ENCODE data around the gene GRIN3B.
"Not testable (repeated sequence)": the region's sequence is repeated elsewhere in the genome, so short reads cannot be mapped to it uniquely, and the experiment has no call there.

Gene GRIN3B, protein sequence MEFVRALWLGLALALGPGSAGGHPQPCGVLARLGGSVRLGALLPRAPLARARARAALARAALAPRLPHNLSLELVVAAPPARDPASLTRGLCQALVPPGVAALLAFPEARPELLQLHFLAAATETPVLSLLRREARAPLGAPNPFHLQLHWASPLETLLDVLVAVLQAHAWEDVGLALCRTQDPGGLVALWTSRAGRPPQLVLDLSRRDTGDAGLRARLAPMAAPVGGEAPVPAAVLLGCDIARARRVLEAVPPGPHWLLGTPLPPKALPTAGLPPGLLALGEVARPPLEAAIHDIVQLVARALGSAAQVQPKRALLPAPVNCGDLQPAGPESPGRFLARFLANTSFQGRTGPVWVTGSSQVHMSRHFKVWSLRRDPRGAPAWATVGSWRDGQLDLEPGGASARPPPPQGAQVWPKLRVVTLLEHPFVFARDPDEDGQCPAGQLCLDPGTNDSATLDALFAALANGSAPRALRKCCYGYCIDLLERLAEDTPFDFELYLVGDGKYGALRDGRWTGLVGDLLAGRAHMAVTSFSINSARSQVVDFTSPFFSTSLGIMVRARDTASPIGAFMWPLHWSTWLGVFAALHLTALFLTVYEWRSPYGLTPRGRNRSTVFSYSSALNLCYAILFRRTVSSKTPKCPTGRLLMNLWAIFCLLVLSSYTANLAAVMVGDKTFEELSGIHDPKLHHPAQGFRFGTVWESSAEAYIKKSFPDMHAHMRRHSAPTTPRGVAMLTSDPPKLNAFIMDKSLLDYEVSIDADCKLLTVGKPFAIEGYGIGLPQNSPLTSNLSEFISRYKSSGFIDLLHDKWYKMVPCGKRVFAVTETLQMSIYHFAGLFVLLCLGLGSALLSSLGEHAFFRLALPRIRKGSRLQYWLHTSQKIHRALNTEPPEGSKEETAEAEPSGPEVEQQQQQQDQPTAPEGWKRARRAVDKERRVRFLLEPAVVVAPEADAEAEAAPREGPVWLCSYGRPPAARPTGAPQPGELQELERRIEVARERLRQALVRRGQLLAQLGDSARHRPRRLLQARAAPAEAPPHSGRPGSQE

DNA sequence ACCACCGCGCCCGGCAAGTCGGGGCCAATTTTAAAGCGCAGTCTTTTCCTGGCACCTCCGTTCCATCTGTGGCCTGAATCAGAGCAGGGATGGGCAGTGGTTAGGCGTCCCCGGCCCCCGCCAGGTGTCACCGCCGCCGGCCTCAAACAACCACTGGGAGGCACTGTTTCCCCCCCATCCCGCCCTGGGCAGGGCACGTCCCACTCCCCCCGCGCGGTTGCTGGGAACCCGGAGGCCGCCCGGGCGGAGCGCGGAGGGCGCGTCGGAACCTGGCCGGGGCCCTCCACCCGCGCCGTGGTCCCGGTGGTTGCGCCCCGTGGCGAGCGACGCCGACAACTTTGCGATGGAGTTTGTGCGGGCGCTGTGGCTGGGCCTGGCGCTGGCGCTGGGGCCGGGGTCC lies at the start of gene GRIN3B:
TSS of gene GRIN3B (plus strand) at position 325 of the 400 bp plus-strand sequence. CDS start at position 344, 19 bp downstream.
- peak; percentile 50 for DNase-seq (ENCODE audit: low read depth)

DNA sequence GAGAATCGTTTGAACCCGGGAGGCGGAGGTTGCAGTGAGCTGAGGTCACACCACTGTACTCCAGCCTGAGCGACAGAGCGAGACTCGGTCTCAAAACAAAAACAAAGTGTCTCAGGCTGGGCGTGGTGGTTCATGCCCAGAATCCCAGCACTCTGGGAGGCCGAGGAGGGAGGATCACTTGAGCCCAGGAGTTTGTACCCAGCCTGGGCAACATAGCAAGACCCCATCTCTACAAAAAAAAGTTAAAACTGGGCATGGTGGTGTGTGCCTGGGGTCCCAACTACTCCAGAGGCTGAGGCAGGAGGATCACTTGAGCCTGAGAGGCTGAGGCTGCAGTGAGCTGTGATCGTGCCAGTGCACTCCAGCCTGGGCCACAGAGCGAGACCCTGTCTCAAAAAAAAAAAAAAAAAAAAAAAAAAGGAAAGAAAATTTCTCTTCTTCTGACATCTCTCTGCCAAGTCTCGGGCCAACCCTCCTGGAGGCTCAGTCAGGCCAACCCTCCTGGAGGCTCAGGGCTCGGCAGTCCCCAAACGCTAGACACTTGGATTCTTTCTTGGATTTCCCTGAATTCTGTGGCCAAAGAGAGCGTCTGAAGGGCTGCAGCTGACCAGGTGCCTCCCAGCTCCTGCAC lies 48.1 kb upstream of the GRIN3B start:
- no peak for DNase-seq (ENCODE audit: low read depth)

DNA sequence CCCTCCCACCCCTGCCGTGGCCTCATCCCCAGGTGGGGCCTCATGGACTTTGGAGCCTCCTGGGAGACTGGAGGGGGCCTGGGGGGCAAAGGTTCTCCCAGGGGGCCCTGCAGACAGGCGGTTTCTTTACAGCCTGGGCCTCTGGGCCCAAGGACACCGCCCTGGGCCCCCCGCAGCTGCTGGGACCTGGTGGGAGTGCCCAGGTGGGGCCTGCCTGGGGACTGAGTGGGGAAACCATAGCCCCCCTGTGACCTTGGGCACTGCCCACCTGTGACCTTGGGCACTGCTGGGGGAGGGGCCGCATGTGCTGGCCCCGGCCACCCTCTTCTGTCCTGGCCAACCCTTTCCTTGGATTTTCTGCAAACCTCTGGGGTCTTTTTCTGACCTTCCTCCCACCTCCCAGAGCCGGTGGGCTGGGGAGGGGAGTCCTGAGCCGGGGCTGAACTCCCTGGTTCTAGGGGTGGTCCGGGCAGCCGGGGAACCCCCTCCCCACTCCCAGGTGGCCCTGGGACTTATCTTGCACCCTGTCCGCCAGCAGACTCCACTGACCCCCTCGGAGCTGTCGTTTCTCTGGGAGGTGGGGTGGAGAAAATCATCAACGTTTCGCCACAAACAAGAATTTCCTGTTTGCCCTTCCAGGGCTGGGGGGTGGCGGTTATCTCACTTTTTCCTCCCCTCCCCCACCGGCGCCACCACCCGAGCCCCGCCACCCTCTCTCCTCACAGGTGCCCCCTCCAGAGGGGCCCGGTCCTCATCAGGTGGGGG lies 47.4 kb upstream of the GRIN3B start:
- DNase-seq (ENCODE audit: low read depth) = no peak

DNA sequence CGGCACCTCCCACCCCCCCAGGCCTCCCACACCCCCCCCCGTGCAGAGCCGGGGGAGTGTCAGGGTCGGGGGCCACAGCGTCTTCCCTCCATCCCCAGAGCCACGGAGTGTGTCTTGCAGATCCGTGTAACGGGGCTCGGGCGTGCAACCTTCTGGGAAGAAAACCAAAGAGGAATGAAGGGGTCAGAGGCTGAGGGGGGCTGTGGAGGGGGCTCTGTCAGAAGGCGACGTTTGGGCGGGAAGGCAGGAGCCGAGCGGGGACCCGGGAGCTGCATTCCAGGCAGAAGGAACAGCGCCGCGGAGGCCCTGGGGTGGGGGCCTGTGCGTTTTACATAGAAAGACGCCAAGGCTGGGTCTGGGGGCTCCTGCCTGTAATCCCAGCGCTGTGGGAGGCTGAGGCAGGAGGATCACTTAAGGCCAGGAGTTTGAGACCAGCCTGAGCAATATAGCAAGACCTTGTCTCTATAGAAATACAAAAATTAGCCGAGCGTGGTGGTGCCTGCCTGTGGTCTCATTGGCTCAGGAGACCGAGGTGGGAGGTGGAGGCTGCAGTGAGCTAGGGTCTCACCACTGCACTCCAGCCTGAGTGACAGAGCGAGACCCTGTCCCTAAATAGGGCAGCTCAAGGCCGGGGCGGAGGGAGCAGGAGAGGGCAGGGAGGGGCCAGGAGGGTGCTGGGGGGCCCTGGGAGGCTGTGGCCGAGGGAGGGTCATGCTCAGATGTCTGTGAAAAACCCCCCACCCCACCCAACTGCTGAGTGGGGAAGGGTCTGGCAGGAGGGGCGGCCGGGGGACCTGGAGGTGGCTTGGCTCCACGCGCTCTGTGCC lies 46.6 kb upstream of the GRIN3B start:
- DNase-seq (ENCODE audit: low read depth) = no peak

DNA sequence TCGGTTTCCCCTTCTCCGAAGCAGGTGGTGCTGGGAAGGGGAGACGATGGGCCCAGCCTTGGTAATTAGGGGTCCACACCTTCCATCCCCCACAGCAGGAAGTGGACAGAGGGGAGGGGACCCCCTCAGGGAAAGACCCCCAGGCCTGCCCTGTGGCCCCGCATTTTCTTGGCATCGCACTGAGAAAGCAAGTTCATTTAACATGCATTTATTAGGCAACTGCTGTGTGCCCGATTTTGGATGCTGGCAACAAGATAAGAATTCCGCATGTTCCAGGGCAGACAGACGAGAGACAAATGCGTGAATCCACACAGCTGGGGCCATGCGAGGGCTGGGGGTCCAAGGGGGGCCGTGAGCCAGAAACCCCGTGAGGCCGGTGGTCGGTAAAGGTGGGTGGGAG lies 45.9 kb upstream of the GRIN3B start:
- no peak for DNase-seq (ENCODE audit: low read depth)

DNA sequence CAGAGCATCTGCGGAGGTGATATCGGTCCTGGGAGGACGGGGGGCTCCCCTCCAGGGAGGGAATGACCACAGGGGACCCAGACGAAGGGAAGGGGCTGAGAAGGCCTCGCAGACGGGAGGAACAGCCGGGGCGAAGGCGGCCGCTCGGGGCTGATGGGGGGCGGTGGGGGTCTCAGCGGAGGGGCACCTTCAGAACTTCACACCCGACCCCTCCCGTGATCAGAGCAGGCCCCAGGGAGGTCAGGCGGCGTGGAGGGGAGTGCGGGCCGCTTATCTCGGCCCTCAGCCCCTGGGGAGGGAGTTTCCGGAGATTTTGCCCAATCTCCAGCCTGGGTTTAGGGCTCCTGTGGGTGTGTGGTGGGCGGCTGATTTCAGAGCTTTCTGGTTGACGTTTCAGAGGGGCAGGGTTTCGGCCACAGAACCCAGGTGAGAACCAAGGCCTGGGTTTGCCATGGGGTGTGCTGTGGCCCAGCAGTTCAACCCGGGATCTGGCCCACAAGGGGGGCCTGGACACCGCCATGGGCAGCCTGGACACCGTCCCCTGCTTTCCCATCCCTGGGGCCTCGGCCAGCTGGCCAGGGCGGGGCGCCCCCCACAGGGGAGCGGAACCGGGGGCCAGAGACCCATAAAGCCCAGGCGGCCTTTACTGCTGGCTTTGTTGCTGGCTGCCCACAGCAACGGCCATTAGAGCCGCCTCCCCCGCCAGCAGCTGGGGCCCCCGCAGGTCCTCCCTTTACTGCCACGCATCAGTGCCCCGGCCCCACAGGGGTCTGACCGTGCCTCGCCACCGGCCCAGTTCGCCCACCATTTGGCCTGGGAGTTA lies 45.3 kb upstream of the GRIN3B start:
- no peak for DNase-seq (ENCODE audit: low read depth)

DNA sequence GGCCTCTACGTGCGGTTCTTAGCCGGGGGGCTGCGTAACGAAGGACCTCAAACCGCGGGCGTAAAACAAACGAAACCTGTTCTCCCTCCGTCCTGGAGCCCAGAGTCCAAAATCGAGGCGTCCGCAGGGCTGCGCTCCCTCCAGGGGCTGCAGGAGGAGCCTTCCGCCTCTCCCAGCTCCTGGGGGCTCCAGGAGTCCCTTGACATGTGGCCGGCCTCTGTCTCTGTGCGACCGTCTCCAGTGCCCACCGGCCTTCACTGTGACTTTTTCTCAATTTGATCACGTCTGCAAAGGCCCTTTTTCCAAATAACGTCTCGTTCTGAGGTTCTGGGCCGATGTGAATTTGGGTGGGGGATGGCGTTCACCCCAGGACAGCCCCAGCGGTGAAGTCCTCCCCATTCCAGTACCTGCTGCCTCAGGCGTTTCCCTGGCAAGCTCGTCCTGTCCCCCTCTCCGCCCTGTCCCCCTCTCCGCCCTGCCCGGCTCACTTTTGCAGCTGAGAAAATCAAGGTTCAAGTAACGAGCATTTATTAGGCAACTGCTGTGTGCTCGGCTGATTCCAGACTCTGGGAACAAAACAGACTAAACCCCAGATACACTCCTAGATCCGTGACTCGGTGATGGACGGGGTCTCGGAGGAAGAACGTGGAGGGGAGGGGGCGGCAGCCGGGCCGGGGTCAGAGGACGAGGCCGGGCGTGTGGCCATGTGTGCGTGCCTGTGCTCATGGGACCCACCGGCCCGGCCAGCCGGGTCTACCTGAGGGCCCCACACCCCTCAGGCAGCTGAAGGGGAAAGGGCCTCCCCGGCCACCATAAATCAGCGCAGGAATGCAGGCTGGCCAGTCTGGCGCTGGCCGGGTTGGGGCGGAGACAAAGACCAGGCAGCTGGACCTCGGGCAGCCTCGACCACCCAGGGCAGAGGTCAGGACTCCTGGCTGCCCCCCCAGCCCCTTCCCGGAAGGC lies 44.1 kb upstream of the GRIN3B start:
- DNase-seq (ENCODE audit: low read depth) = no peak

DNA sequence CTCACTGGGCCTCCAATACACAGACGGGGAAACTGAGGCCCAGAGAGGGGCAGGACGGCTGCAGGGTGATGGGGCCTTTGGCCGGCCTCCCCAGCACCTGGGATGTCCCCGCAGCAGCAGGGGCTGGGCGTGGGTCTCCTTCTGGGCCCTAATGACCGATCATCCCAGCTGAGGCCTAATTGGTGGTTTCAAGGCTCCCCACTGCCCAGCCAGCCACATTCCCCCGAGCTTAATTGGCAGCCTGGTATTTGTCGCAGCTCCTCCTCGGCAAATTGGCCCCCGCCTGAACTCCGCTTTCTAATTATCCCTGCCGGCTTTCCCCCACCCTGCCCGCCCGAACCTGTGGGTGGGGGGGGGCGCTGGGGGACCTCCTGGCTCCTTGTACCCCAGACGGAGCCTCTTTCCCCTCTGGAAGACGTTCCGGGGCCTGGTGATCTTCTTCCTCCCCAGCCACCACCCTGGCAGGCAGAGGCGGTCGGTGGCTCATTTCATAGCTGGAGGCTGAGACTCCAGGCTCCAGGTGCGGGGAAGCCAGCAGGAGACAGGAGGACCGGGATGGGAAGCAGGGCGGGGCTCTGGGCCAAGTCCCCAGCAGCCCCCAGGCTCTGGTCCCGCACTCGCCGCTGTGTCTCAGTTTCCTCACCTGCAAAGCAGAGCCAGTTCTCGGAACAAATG lies 43.3 kb upstream of the GRIN3B start:
- DNase-seq (ENCODE audit: low read depth) = no peak

DNA sequence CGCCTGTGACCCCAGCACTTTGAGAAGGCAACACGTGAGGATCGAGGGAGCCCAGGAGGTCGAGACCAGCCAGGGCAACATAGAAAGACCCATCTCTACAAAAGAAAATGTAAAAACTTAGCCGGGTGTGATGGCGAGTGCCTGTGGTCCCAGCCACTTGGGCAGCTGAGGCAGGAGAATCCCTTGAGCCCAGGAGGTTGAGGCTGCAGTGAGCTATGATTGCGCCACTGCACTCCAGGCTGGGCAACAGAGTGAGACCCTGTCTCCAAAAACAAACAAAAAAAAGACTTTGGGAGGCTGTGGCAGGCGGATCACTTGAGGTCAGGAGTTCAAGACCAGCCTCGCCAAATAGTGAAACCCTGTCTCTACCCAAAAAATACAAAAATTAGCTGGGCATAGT lies 42.6 kb upstream of the GRIN3B start:
- not testable (repeated sequence) for DNase-seq (ENCODE audit: low read depth)

DNA sequence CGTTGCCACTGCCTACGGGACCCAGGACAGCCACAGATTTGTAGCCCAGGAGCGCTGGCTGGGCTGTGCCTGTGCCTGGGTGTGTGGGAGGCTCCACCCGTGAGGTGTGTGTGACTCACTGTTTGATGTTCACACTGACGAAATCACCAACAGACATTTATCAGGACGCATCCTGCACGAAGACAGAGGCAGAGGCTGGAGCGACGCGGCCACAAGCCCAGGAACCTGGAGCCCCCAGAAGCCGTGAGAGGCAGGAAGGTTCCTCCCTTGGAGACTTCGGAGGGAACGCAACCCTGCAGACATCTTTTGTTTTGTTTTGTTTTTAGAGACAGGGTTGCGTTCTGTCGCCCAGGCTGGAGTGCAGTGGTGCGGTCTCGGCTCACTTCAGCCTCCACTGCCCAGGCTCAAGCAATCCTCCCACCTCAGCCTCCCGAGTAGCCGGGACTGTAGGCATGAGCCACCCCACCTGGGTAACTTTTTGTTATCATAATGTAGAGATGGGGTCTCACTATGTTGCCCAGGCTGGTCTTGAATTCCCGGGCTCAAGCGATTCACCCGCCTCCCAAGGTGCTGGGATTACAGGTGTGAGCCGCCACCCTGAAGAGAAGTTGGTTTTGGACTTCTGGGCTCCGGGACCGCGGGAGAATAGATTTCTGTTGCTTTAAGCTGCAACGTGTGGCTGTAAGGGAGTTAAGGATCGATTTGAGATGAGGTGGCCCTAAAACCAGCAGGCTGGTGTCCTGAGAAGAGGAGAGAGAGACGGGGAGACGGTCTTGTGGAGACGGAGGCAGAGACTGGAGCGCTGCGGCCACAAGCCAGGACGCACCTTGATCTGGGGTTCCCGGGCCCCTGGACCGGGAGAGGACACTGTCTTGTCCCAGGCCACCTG lies 41.0 kb upstream of the GRIN3B start:
- DNase-seq (ENCODE audit: low read depth) = no peak

DNA sequence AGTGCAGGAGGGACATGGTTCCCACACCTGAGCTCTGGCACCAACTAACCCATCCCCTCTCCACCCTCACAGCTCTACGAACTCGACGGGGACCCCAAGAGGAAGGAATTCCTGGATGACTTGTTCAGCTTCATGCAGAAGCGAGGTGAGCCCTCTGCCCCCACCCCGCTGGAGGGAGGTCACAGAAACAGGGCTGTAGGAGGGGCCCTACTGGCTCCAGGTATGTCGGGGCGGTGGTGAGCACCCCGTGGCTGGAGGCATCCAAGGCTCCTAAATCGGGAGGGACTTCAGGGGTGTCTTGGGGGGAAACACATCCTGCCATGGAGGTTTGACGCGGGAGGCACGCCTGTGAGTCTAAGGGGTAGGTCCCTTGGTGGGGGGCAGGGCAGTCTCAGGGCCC lies 40.2 kb upstream of the GRIN3B start:
- DNase-seq (ENCODE audit: low read depth) = no peak

DNA sequence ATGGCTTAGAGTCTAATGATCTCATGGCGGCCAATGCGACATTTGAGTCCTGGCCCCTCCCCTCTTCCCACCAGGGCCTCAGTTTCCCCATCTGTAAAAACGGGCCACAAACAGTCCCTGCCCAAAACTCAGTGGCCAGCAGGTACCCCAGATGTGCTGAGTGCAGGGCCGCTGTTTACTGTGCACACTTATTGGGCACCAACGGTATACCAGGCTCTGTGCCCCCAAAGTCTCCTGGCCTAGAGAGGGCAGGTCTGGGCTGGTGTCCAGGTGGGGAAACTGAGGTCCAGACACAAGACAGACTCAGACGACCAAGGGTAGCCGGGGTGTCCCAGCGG lies 39.6 kb upstream of the GRIN3B start:
- no peak for DNase-seq (ENCODE audit: low read depth)

DNA sequence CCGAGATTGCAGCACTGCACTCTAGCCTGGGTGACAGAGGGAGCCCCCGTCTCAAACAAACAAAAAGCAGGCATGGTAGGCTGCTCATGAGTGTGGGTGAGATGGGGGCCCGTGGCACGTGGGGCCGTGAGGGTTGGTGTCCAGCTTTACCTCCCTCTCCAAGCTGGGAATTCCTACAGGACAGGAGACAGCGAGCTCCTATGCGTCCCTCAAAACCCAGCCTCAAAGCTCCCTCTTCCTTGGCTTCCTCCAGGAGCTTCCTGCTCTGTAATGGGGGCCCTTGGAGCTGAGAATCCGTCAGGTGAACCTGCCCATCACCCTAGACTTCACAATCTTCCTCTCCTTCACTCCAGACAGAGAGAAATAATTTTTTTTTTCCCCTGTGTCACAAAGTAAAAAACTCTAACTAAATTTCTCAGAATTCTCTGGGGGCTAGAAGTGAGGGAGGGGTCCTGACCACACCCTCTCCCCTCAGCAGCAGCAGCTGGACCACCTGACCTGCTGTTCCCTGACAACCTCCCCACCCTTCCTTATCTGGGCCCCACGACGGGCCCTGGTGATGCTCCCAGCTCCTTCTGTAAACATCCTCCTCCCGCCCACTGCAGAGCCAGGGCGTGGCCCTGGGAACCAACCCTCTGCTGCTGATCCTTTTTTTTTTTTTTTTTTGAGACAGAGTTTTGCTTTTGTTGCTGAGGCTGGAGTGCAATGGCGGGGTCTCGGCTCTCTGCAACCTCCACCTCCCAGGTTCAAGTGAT lies 38.2 kb upstream of the GRIN3B start:
- DNase-seq (ENCODE audit: low read depth) = no peak

DNA sequence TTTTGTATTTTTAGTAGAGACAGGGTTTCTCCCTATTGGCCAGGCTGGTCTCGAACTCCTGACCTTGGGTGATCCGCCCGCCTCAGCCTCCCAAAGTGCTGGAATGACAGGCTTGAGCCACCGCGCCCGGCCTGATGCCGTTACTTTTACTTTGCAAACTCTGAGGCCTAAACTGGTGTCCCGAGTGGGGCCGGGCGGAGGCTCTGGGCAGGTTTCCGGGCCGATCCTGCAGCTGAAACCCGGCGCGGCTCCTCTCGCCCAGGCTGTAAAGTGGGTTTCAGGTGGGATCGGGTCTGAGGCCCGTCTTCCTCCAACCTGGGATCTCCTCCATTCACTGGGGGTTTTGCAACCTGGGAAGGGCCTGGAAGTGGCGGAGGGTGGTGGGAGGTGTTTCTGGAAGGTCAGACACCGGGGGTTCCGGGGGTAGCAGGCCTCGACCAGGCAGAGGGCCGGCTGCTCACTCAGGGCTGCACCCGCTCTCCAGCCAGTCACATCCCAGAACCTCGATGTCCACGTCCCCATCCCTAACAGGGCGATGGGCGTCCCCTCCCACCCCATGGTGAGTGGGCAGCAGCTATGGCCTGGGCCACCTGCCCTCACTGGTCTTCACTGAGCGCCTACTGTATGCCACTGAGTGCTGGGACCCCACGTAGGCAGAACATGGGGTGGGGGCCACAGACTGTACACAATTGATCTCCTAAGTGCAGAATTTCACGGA lies 37.4 kb upstream of the GRIN3B start:
- DNase-seq (ENCODE audit: low read depth) = no peak

DNA sequence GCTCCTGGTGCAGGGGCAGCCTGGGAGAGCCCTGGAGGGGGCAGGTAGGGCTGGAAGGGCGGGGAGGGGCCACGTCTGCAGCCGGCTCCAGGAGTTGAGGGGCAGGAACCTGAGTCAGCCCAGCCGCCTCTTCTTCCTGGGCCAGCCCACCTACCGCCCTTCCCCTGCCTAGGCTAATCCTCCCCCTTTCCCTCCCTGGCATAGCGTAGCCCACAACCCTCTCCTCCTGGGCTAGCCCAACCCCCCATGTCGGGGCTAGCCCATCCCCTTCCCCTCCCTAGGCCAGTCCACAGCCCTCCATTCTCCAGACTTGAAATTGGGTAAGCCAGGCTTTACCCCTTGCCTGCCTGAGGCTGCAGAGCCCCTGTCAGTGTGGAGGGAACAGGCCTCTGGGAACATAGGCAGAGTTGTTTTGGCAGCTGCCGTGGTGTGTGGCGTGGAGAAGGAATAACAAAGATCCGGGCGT lies 36.7 kb upstream of the GRIN3B start:
- no peak for DNase-seq (ENCODE audit: low read depth)

DNA sequence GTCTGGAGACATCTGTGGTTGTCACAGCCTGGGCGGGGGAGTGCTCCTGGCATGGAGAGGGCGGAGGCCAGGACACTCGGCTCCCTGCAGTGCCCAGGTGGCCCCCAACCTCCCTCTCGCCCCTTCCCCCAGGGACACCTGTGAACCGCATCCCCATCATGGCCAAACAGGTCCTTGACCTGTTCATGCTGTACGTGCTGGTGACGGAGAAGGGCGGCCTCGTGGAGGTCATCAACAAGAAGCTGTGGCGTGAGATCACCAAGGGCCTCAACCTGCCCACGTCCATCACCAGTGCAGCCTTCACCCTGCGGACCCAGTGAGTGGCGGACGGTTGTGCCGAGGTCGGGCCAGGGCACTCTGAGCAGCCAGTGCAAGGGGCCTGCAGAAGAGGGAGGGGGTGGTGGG lies 36.1 kb upstream of the GRIN3B start:
- no peak for DNase-seq (ENCODE audit: low read depth)
